ENCODE measurements around the gene FNDC10. TPM values are rescaled to one million over a fixed set of nuclear protein-coding genes. Genes with fewer than 3 reads are reported as not detected.

The FNDC10 gene
- total RNA-seq, 4 donors from 2014 or later: 9.0 to 26.2 (median 24.5) TPM

DNA sequence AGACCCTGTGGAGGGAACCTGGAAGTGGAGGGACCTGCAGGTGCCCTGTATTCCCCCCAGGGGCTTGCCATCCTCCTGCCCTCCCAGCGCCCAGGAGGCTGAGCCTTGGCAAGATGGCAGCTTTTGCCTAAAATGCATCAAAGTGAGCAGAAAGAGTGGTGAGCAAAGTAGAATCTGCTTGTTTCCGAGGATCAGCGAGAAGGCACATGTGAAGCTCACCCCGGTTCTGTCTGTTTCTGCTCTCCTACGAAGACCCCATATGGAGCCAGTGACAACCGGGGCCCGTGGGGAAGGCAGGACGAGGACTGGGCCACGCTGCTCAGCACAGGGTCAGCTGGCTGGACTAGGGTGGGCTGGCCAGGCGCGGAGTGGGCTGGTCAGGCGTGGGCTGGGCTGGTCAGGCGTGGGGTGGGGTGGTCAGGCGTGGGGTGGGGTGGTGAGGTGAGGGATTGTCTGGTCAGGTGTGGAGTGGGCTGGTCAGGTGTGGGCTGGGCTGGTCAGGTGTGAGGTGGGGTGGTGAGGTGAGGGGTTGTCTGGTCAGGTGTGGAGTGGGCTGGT lies 5.2 kb upstream of the FNDC10 start:
- no peak for DNase-seq (ENCODE audit: low spot score in 2 of 2)
- H3K9me3 ChIP-seq: no peaks in the 10 kb centered on the region
- no peaks in the 10 kb centered on the region for H3K36me3 ChIP-seq
- H3K4me3 ChIP-seq: no peak overlapping the region
- 73% methylated on average over 14 of the region's 14 CpGs for WGBS
- no peak overlapping the region for H3K27ac ChIP-seq
- H3K4me1 ChIP-seq: peaks cover 8% of the 10 kb centered on the region
- H3K27me3 ChIP-seq: peaks cover 25% of the 10 kb centered on the region
- TF ChIP-seq POLR2A (IDR thresholded peaks at IDR 0.05) (no peak), POLR2AphosphoS5 (IDR thresholded peaks at IDR 0.05) (no peak), EP300 (IDR thresholded peaks at IDR 0.05) (no peak)
- TF ChIP-seq, protein P1, sequence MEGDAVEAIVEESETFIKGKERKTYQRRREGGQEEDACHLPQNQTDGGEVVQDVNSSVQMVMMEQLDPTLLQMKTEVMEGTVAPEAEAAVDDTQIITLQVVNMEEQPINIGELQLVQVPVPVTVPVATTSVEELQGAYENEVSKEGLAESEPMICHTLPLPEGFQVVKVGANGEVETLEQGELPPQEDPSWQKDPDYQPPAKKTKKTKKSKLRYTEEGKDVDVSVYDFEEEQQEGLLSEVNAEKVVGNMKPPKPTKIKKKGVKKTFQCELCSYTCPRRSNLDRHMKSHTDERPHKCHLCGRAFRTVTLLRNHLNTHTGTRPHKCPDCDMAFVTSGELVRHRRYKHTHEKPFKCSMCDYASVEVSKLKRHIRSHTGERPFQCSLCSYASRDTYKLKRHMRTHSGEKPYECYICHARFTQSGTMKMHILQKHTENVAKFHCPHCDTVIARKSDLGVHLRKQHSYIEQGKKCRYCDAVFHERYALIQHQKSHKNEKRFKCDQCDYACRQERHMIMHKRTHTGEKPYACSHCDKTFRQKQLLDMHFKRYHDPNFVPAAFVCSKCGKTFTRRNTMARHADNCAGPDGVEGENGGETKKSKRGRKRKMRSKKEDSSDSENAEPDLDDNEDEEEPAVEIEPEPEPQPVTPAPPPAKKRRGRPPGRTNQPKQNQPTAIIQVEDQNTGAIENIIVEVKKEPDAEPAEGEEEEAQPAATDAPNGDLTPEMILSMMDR (IDR thresholded peaks at IDR 0.05): no peak

DNA sequence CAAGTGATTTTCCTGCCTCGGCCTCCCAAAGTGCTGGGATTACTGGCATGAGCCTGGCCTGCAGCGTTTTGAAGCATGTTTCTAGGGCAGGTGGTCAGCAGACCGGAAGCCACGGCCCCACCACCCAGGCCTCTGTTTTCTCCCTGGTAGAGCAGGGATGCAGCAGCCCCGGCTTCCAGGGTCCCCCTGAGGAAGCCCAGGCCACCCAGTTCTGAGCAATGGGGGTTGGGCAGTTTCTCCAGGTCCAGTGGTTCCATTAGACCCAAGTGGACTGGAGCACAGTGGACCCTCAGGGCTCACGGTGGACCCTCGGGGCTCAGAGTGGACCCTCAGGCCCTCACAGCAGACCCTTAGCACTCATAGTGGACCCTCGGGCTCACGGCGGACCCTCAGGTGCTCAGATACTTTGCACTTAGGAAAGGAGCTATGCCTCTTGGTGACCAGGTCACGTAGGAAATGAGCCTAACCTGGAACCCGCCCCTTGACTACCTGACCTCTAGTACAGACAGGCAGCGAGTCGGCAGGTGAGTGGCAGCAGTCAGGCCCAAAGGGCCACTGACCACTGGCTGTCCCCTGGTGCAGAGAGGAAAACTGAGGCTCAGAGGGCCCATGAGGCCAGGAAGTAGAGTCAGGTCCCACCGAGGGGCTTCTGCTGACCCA lies 4.6 kb upstream of the FNDC10 start:
- Histone ChIP-seq H3K36me3 (no peaks in the 10 kb centered on the region), H3K4me1 (peaks cover 10% of the 10 kb centered on the region), H3K27me3 (peaks cover 27% of the 10 kb centered on the region), H3K27ac (no peak overlapping the region), H3K9me3 (no peaks in the 10 kb centered on the region), H3K4me3 (no peak overlapping the region)
- WGBS: 82% methylated on average over 5 of the region's 15 CpGs
- no peak for DNase-seq (ENCODE audit: low spot score in 2 of 2)
- TF ChIP-seq POLR2AphosphoS5 (IDR thresholded peaks at IDR 0.05) (no peak), EP300 (IDR thresholded peaks at IDR 0.05) (no peak), POLR2A (IDR thresholded peaks at IDR 0.05) (no peak)
- TF ChIP-seq, protein P1 (IDR thresholded peaks at IDR 0.05): no peak

DNA sequence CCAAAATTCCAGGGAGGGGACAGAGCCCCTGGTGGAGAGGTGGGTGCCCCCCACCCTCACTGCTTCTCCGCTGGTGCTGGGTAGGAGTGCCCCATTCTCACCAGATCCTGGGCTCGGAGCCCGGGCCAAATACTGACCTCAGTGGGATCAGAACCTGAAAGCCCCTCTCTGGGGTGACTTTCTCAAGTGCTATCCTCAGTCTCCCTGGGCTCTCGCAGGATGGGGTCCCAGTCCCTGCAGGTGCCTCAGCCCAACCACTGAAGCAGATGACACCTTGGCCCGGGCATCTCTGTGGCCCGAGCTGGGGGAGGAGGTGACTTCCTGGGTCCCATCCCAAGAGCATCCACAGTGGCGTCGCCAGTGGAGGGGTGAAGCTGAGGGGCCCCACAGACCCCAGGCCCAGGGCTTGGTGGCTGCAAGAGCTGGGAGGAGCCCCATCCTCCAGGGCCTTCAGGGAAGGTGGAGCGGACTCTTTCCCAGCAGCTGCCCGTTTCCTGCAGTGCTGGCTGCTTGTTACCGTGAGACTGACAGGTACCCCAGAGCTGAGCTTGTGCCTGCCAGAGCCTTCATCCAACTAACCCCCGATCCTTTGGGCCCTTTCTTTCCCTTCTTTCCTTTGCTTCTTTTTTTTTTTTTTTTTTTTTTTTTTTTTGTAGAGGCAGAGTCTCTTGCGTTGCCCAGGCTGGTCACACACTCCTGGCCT lies 3.9 kb upstream of the FNDC10 start:
- 60% methylated on average over 8 of the region's 13 CpGs for WGBS
- Histone ChIP-seq H3K9me3 (no peaks in the 10 kb centered on the region), H3K27ac (no peak overlapping the region), H3K4me3 (no peak overlapping the region), H3K4me1 (peaks cover 17% of the 10 kb centered on the region), H3K36me3 (no peaks in the 10 kb centered on the region), H3K27me3 (peaks cover 34% of the 10 kb centered on the region)
- no peak for TF ChIP-seq POLR2A (IDR thresholded peaks at IDR 0.05)
- TF ChIP-seq, protein P1 (IDR thresholded peaks at IDR 0.05): no peak
- no peak for TF ChIP-seq POLR2AphosphoS5 (IDR thresholded peaks at IDR 0.05)
- no peak for TF ChIP-seq EP300 (IDR thresholded peaks at IDR 0.05)
- DNase-seq (ENCODE audit: low spot score in 2 of 2): peak in 1 of 2 donors; percentile 59

DNA sequence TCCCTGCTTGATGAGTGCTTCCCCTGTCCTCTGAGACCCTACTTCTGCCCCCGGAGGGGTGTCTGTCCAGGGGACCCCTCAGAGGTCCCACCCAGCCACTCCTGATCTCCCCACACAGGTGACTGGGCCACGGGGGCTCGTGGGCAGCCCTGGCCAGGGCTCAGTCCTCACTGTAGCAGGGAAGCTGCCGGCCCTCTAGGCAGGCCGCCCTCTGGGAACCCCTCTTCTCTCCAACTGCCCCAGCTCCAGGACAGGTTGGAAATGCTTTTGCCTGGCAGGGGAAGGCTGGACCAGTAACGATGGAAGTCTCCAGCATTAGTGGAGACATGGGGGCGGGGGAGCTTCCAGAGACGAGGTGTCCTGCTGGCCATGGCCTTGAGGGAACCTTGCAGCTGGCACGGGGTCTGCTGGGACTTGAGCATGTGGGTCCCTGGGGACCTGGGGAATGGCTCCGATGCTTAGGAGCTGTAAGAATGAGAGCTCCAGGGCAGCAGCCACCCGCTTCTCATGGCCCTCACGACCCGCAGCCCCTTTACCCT lies 3.1 kb upstream of the FNDC10 start:
- 78% methylated on average over 11 of the region's 13 CpGs for WGBS
- Histone ChIP-seq H3K4me3 (no peak overlapping the region), H3K4me1 (peaks cover 18% of the 10 kb centered on the region), H3K36me3 (no peaks in the 10 kb centered on the region), H3K9me3 (no peaks in the 10 kb centered on the region), H3K27me3 (peaks cover 42% of the 10 kb centered on the region), H3K27ac (no peak overlapping the region)
- TF ChIP-seq, protein P1 (IDR thresholded peaks at IDR 0.05): no peak
- TF ChIP-seq POLR2AphosphoS5 (IDR thresholded peaks at IDR 0.05) (no peak), POLR2A (IDR thresholded peaks at IDR 0.05) (no peak), EP300 (IDR thresholded peaks at IDR 0.05) (no peak)
- DNase-seq (ENCODE audit: low spot score in 2 of 2): peak; percentile 57 to 70

All from suprapubic skin (tissue), 4 donors.